HG03064 (cell line): ENCODE results near the gene ADORA2B.
A peak's percentile ranks its signal among the peaks of the same experiment; 100 is the strongest.
"Not testable (repeated sequence)": the region's sequence is repeated elsewhere in the genome, so short reads cannot be mapped to it uniquely, and the experiment has no call there.

Experiments
- ATAC-seq: cut with Tn5 transposase; IDR thresholded peaks from one replicate; pipeline ENCODE4 v1.9.1; 2021; ENCODE audit warnings: low read depth; ENCODE audit not compliant: unreplicated experiment

ADORA2B gene

DNA sequence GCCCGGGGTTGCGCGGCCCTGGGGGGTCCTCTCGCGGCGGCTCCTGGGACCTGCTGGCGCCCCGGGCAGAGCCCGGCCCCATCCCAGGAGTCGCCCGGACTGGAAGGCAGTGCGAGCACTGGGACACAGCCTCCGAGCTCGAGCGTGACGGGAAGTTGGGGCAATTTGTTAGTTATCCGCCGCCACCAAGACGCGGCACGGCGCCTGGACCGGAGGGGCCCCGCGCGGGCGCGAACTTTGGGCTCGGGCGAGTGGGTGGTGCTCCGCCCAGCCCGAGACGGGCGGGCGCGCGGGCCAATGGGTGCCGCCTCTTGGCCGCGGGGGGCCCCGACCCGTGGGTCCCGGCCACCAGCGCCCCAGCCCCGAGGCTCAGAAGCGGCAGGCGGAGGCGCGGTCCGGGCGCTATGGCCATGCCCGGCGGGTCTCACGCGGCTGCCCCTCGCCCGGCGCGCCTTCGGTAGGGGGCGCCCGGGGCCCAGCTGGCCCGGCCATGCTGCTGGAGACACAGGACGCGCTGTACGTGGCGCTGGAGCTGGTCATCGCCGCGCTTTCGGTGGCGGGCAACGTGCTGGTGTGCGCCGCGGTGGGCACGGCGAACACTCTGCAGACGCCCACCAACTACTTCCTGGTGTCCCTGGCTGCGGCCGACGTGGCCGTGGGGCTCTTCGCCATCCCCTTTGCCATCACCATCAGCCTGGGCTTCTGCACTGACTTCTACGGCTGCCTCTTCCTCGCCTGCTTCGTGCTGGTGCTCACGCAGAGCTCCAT, at the start of gene ADORA2B:
TSS of gene ADORA2B (plus strand) at position 372 of the 768 bp plus-strand sequence. CDS start at position 491, 119 bp downstream.
- ATAC-seq: peak; percentile 70

DNA sequence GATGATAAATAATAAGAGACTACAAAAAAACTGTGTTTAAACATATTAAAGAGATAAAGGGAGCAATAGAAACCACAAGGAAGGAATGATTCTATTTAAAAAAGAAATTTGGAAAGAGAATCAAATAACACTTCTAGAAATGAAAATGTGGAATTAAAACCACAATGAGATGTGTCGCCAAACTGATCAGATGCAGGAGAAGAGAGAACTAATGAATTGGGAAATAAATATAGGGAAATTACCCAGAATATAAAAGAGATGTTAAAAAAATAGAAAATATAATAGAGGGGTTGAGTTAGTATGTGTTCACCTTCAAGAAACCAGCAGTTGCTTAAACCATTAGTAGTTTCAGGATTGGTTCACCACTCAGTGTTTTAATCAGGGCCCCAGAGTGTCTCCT, 48.7 kb upstream of the ADORA2B start:
- ATAC-seq: no peak

DNA sequence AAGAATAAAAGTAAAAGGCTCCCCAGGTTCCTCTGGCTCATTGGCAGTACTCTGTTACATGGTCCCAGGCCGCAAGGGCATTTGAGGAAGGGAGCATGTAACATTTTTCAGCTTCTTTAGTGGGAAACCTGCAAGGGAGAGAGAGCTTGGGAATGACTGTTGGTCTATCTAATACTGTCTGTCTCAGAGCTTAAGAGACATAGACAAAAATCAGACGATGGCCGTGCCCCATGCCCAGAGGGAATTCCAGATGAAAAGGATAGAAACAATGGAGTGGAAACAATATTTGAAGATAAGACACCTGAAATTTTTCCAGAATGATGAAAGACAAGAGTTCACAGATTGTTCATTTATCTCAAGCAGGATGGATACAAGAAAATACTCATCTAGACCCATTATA, 48.1 kb upstream of the ADORA2B start:
- no peak for ATAC-seq

DNA sequence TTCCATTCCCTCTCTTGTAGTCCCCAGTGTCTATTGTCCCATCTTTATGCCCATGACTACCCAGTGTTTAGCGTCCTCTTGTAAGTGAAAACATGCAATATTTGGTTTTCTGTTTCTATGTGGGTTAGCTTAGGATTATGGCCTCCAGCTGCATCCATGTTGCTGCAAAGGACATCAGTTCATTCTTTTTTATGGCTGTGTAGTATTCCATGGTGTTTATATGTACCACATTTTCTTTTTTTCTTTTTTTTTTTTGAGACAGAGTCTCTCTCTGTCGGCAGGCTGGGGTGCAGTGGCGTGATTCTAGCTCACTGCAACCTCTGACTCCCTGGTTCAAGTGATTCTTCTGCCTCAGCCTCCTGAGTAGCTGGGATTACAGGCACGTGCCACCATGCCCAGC, 45.3 kb upstream of the ADORA2B start:
- ATAC-seq: not testable (repeated sequence)

DNA sequence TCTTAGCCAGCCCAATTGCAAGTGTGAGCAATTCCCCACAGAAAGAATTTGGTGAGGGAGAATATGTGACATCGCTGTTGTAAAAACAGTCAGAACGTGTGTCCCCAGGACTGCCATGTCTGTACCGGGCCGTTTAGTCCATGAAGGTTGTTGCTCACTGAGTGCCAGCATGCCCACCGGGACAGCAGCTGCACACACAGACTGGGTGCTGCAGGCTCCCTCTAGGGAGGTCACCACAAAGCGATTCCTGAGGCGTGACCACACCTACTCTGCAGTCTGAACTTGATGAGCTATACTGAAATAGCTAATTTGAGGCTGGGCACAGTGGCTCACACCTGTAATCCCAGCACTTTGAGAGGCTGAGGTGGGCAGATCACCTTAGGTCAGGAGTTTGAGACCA, 44.1 kb upstream of the ADORA2B start:
- no peak for ATAC-seq

DNA sequence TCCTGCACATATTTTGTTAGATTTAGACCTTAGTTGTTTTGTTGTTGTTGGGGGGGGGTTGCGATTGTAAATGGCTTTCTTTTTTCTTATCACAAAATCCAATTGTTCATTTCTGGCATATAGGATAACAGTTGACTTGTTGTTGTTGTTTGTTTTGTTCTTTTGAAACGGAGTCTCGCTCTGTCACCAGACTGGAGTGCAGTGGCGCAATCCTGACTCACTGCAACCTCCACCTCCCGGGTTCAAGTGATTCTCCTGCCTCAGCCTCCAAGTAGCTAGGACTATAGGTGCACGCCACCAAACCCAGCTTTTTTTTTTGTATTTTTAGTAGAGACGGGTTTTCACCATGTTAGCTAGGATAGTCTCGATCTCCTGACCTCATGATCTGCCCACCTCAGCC, 39.7 kb upstream of the ADORA2B start:
- not testable (repeated sequence) for ATAC-seq

DNA sequence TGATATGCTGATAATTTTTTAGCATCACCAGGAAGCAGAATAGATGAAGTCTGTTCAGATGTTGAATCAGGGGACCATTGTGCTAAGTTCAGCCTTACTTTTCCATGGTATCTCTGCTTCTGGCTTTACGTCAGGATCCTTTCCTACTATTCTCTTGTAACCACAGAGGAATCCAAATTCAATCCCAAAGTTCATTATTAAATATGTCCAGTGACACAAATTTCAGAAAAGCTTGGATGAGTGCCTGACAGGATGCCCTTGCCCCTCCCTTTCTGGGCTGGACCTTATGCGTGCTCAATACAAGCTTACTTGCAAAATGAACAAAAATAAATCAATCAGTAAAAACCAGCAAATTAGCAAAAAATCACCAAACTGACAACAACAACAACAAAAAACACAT, 37.6 kb upstream of the ADORA2B start:
- ATAC-seq: no peak

DNA sequence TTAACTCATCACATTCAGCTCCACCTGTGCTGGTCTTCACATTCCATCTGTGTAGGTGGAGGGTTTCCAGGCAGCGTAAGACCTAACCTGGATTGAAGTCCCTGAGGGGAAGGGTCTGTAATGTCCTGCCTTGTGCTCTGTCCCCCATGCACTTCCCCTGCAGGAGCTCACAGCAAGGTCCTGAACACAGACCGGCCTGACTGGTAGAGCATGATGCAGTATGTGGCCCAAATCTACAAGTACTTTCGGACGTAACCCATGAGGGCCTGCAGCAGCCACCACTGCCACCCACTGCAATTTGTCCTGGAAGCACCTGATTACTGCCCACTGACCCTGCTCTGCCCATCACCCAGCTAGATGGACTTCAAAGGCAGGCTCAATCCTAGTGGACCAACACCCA, 36.6 kb upstream of the ADORA2B start:
- ATAC-seq: no peak

DNA sequence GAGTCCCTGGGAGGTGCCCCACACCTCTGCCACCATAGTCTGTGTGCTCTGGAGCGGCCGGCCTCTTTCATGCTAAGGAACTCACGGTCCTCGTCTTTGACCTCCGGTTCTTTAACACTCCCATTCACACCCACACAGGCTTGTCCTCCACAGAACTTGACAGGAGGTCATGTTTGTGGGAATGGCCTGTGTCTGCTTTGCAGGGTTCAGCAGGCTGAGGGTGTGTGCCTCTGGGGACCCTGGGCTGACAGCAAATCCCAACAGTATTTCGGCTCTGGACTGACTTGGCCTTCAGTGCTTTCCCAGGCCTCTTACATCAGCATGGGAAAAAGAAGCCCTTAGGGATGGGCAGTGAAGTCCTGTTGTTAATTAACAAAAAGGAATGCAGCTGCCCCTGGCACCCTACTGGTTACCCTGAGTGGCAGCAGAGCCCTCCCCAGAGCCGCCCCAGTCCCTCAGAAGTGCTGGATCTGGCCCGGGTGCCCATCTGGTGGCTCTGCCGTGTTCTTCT, 35.4 kb upstream of the ADORA2B start:
- ATAC-seq: no peak

DNA sequence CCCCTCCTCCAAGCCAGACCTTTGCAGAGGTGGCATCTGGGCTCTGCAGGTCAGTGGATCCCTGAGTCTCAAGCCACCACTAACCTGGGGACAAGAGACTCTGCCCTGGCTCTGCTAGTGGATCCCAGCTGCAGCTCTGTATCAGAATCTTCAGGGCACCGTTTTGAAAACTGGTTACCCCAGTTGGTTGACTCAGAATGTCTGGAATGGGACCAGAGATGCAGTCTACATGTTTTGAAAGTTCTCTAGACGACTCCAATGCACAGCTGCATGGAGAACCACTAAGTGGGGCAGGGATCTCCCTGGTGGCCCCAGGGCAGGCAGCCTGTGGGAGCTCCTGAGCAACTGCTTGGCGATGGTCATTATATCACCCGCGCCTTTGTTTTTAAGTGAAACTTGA, 34.1 kb upstream of the ADORA2B start:
- ATAC-seq: no peak

DNA sequence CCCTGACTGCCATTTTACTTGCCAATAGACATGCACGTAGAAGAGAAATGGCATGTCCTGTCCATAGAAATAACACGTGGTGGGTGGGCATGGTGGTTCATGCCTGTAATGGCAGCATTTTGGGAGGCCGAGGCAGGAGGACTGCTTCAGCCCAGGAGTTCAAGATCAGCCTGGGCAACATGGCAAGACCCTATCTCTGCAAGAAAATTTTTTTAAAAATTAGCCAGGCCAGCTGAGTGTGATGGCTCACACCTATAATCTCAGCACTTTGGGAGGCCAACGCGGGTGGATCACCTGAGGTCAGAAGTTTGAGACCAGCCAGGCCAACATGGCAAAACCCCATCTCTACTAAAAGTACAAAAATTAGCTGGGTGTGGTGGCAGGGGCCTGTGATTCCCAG, 33.2 kb upstream of the ADORA2B start:
- ATAC-seq: not testable (repeated sequence)

DNA sequence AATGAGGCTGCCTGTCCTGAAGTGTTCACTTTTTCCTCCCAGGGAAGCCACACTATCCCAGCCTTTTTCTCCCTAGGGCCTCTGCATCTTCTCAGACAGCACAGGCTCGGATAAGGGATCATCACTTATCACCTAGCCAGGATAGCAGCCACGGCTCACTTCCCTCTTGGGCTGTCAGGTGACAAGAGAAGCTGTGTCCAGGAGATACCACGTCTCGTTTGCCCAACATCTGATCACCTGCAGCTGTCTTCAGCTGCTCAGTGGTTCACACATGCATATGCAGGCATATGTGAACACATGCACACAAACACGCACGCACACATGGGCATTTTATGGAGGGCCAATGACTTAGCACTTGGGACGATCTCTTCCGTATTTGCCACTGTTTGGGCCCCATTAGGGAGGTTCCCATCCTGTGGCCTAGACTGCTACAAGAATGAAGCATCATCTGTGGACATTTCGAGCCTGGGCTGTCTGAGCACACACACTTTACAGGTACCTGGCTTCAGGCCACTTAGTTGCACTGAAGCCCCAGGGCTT, 32.4 kb upstream of the ADORA2B start:
- ATAC-seq: no peak

DNA sequence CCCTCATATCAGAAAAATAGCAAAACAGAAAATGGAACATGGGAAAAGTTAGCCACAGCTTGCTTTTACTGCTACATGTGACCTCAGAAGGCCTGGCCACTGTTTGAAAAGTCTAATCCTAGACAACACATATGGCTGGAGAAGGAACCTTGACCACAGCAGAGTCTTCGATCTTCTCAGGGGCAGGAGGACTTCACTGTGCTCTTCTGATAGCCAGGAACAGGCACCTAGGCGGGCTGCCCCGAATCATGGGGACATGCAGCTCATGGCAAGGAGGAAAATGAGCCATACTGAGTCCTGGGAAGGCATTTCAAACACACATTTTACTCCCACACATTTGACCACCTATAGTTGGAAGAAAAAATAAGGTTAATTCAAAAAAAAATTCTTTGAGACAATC, 31.1 kb upstream of the ADORA2B start:
- ATAC-seq: no peak

DNA sequence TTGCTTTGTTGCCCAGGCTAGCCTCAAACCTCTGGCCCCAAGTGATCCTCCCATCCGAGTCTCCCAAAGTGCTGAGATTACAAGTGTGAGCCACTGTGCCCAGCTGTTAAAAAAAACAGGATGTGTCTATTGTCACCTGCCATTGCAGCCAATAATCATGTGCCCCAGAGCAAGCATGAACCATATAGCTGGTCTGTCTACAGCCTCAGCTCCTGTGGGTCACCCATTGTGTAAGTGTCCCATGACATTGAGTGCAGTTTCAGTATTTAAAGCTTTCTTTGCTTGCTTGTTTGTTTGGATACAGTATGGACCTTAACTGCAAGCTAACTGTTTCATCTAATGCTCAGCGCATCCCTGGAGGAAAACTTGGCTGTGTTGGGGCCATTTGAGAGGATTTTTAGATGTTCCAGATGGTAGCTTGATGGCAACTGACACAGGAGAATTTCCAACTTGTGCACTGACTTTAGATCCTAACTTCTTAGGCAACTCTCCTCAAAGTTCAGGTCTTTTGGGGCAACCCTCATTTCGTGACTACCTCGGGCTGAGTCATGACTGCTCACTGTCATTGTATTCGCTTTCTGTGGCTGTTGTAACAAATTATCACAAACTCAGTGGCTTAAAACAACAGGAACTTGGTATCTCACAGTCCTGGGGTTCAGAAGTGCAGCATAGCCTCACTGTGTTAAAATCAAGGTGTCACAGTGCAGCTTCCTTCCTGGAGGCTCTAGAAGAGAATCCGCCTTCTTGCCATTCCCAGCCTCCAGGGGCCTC, 30.3 kb upstream of the ADORA2B start:
- ATAC-seq: no peak

DNA sequence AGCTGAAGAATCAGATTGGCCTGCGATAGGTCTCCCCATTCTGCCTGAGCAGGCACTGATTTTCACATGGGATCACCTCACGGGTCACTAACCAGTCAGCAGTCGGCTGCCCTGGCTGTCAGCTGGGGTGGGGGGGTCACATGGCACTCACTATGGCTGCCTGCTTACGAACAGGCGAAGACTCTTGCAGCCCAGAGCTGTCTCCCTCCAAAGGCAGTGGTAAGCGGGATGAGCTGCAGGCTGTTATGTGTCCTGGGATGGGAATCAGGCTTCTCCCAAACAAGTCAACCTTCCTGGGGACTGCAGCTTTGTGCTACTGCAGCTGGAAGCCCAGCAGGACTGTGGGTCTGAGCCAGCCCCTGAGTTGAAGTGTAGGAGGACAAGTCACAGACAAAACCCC, 29.0 kb upstream of the ADORA2B start:
- no peak for ATAC-seq

DNA sequence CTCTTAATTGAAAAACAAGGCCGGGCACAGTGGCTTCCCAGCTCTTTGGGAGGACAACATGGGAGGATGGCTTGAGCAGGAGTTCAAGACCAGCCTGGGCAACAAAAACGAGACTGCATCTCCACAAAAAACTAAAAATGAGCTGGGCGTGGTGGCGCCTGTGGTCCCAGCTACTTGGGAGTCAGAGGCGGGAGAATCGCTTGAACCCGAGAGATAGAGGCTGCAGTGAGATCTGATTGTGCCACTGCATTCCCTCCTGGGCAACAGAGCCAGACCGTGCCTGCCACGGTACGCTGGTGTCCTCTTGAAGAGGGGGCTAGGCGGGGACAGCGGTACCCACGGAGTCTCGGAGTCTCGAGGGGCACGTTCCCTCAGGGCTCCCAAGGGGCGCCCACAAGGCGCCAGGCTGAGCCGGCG, 27.9 kb upstream of the ADORA2B start:
- ATAC-seq: no peak

DNA sequence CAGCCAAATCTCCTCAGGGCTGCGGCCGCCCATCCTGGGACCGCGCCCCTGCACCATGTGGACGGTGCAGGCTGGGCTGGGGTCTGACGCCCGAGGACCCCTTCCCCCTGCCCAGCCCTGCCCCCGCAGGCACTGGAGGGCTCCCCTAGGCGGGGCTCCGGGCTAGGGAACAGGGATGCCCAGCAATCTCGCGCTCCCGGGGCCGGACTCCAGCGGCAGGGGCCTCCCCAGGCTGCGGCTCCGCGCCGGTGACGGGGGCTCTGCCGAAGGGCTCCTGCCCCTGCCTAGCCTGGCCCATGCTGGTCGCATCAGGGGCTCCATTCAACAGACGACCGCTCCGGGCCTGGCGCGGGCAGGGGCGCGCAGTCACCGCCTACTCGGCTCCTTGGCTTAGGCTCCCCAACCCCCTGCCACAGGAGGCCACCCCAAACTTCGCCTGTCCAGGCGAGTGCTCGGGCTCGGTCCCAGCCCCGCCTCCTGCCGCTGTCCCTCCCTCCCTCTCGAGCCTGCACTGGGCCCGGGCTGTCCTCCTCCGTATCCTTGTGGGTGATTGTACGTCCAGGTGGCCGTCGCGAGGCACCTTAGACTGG, 27.4 kb upstream of the ADORA2B start:
- no peak for ATAC-seq

DNA sequence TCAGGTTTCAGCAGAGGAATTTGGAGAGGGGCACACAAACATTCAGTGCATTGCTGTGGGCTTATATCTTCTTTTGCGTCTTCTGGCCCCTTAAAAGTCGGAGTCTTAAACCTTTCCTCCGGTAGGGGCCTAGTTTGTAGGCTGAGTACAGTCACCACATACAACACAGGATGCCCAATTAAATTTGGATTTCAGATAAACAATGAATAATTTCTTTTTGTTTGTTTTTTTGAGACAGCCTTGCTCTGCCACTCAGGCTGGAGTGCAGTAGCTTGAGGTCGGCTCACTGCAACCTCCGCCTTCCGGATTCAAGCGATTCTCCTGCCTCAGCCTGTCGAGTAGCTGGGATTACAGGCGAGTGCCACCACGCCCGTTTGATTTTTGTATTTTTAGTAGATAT, 26.7 kb upstream of the ADORA2B start:
- ATAC-seq: no peak

DNA sequence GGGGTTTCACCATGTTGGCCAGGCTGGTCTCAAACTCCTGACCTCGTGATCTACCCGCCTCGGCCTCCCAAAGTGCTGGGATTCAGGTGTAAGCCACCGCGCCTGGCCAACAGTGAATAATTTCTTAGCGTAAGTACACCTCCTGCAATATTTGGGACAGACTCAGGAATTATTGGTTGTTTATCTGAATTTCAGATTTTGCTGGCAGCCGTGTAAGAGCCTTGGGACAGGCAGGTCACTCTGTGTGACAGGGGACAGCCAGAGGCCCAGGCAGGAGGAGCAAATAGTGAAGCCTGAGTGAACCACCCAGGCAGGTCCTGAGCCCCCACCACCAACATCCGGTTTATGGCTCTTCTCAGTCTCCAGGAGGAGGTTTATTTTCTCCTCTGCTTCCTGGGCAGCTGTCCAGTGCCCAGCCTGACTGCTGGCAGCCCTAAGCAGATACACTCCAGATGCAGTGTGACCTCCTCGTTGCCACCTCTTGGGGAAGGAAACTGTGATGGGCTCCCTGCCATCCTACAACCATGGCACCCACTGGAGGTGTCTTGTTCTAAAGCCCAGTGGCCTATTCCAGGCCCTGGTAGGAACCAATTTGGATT, 26.2 kb upstream of the ADORA2B start:
- no peak for ATAC-seq

DNA sequence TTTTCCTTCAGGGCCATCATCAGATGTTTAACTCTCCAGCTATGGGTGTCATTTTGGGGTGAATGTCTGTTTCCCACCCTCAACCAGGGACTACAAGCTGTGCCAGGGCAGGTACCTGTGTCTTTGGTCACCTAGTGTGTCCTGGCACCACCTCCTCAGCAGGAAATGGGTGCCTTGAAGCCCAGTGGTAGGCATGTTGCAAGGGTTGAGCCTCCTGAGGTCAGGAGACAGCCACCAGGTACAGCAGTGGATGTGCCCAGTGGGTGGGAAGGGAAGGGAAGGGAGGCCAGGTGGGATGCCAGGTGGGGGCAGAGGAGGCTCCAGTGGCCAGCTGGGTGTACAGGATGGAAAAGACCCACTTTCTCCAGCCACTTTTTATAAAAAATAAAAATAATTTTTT, 25.5 kb upstream of the ADORA2B start:
- ATAC-seq: no peak

DNA sequence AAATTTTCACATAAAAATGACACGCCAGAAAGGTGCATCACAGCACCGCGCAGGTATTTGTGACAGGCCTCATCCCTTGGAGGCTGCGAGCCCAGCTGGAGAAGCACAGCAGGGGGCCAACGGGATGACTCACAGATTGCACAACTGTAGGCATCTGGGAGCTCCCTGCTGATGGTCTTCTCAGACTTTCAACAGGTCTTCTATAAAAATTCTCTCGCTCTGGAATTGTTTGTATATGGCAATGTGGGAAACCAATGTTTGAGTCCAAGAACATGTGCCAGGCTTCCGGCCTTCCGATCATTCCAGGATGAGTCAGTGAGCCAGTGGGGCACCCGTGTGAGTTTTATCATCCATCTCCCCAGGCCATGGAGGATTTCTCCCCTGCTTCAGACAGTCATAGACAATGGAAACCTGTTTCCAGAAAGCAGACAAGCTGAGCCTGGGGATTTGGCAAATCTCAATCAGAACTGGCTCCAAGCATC, 24.1 kb upstream of the ADORA2B start:
- ATAC-seq: no peak
